ENCODE measurements around the gene PAPSS2. TPM values are rescaled to one million over a fixed set of nuclear protein-coding genes. Genes with fewer than 3 reads are reported as not detected.

The PAPSS2 gene
- total RNA-seq, 1 experiment from 2014 or later, result 14.6 TPM

DNA sequence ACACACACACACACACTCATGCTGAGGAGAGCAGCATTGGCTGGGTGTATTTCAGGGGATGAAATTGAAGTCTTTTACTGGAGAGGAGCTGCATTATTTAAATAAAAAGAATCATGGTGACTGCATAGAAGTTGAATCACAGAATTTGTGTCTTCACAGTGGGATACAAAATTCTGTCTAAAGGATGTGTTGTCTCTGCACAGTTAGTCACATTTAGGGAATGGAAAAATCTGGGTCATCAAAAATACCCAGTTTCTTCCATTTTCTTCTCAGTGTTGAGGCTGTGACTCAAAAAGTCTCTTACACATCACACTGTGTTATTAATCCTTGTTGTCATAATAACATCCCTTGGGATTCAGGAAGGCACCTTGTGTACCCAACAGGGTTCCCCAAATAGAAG, 10.9 kb downstream of the PAPSS2 start (continued):
- TF ChIP-seq TCF7L2 (IDR thresholded peaks at IDR 0.05; ENCODE audit: borderline replicate concordance, extremely low read depth, insufficient read depth, insufficient read length), result no peak

- H3K9me2 ChIP-seq (ENCODE audit: insufficient read depth), result no peaks in the 10 kb centered on the region
- RAD21 ChIA-PET (ENCODE audit: low non-redundant PET in 1 of 2, low total read pairs in 2 of 2, uncharacterized antibody in 2 of 2, unreplicated experiment in 2 of 2), result no interaction called here
- intact Hi-C loops (cut with micrococcal nuclease), result no loop called here
- peaks cover 6 to 10% of the 10 kb centered on the region in 2 experiments for H3K4me1 ChIP-seq (ENCODE audit: control insufficient read depth in 1 of 2, insufficient read depth in 2 of 2, low read length in 2 of 2)
- DNase-seq (ENCODE audit: low read depth, low spot score), result no peak
- no peak overlapping the region for H3K27ac ChIP-seq (ENCODE audit: low read depth, low read length)
- no peak overlapping the region for H3K9ac ChIP-seq (ENCODE audit: low read length)
- no peak overlapping the region for H2AFZ ChIP-seq (ENCODE audit: low read depth, low read length, poor library complexity, severe bottlenecking)
- POLR2A ChIA-PET, result no interaction called here
- TF ChIP-seq POLR2A (IDR thresholded peaks at IDR 0.05; ENCODE audit: borderline replicate concordance, extremely low read depth, insufficient read depth, insufficient read length) (no peak), EZH2 (IDR thresholded peaks at IDR 0.05) (no peak), EGR1 (IDR thresholded peaks at IDR 0.05; ENCODE audit: low read depth) (no peak), JUND (IDR thresholded peaks at IDR 0.05) (no peak), YY1 (IDR thresholded peaks at IDR 0.05; ENCODE audit: extremely low read depth, insufficient replicate concordance, low read depth, low read length) (no peak), ZNF274 (IDR thresholded peaks at IDR 0.05; ENCODE audit: low read depth, low read length) (no peak), CBX3 (IDR thresholded peaks at IDR 0.05; ENCODE audit: low read depth) (no peak), ZFX (IDR thresholded peaks at IDR 0.05) (no peak), SP1 (IDR thresholded peaks at IDR 0.05; ENCODE audit: low read depth) (no peak), ATF3 (IDR thresholded peaks at IDR 0.05) (no peak), TCF7L2 (IDR thresholded peaks at IDR 0.05; ENCODE audit: borderline replicate concordance, extremely low read depth, insufficient read depth, insufficient read length) (no peak), SIN3A (IDR thresholded peaks at IDR 0.05; ENCODE audit: low read depth) (no peak), POLR2AphosphoS5 (IDR thresholded peaks at IDR 0.05; ENCODE audit: low read depth, low read length) (no peak), FOSL1 (IDR thresholded peaks at IDR 0.05; ENCODE audit: low read depth) (no peak)
- TF ChIP-seq, protein P1, sequence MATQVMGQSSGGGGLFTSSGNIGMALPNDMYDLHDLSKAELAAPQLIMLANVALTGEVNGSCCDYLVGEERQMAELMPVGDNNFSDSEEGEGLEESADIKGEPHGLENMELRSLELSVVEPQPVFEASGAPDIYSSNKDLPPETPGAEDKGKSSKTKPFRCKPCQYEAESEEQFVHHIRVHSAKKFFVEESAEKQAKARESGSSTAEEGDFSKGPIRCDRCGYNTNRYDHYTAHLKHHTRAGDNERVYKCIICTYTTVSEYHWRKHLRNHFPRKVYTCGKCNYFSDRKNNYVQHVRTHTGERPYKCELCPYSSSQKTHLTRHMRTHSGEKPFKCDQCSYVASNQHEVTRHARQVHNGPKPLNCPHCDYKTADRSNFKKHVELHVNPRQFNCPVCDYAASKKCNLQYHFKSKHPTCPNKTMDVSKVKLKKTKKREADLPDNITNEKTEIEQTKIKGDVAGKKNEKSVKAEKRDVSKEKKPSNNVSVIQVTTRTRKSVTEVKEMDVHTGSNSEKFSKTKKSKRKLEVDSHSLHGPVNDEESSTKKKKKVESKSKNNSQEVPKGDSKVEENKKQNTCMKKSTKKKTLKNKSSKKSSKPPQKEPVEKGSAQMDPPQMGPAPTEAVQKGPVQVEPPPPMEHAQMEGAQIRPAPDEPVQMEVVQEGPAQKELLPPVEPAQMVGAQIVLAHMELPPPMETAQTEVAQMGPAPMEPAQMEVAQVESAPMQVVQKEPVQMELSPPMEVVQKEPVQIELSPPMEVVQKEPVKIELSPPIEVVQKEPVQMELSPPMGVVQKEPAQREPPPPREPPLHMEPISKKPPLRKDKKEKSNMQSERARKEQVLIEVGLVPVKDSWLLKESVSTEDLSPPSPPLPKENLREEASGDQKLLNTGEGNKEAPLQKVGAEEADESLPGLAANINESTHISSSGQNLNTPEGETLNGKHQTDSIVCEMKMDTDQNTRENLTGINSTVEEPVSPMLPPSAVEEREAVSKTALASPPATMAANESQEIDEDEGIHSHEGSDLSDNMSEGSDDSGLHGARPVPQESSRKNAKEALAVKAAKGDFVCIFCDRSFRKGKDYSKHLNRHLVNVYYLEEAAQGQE (IDR thresholded peaks at IDR 0.05; ENCODE audit: low read depth), result no peak
- BruUV-seq (replicated peaks), result no TSS peak
- no peaks in the 10 kb centered on the region for H3K27me3 ChIP-seq (ENCODE audit: insufficient read depth, low read length)
- no peaks in the 10 kb centered on the region for H3K9me3 ChIP-seq (ENCODE audit: control insufficient read depth in 1 of 2, insufficient read depth in 1 of 2, low read depth in 1 of 2, low read length in 2 of 2)
- no peaks in the 10 kb centered on the region for H3K79me2 ChIP-seq (ENCODE audit: insufficient read depth, low read length)
- H3K4me2 ChIP-seq (ENCODE audit: low read length), result no peak overlapping the region
- H4K20me1 ChIP-seq (ENCODE audit: insufficient read depth), result no peaks in the 10 kb centered on the region
- H3K36me3 ChIP-seq (ENCODE audit: control insufficient read depth in 1 of 2, insufficient read depth in 2 of 2, low read length in 2 of 2), result no peaks in the 10 kb centered on the region
- ATAC-seq, result no peak
- no peak overlapping the region for H3K4me3 ChIP-seq (replicated peaks in 1 of 2; ENCODE audit: low read depth in 1 of 2, low read length in 2 of 2)
- CTCF ChIA-PET, result no interaction called here
Measured at GRCh38 chr10:87671139-87671815, 11.6 kb downstream of the PAPSS2 start.
